HepG2 (cell line): ENCODE data around the gene LEMD3. TPM values are rescaled to one million over a fixed set of nuclear protein-coding genes. Genes with fewer than 3 reads are reported as not detected.

Source experiments
- ADNP ChIP-seq: sonication (generic); formaldehyde crosslinking; IDR thresholded peaks from 2 replicates; pipeline ENCODE4 v1.4.0; 2020; ENCODE audit warnings: missing genetic modification reagents
- BCL3 ChIP-seq: sonication (generic); formaldehyde crosslinking; IDR thresholded peaks from 2 replicates; pipeline ENCODE4 v1.5.1; 2020; ENCODE audit warnings: mild to moderate bottlenecking, missing genetic modification reagents, moderate library complexity
- CHCHD3 ChIP-seq: sonication (generic); formaldehyde crosslinking; IDR thresholded peaks from 2 replicates; pipeline ENCODE4 v1.8.0; 2022; ENCODE audit warnings: mild to moderate bottlenecking, missing genetic modification reagents, moderate library complexity
- EED ChIP-seq: sonication (generic); formaldehyde crosslinking; IDR thresholded peaks from 2 replicates; pipeline ENCODE4 v1.5.0; 2020; ENCODE audit warnings: mild to moderate bottlenecking, missing genetic modification reagents
- ESRRA ChIP-seq: sonication (generic); formaldehyde crosslinking; IDR thresholded peaks from 2 replicates; pipeline ENCODE4 v1.5.1; 2020; ENCODE audit warnings: mild to moderate bottlenecking, low read depth, missing genetic modification reagents
- ETV6 ChIP-seq: sonication (generic); formaldehyde crosslinking; conservative IDR thresholded peaks from 2 replicates; pipeline ENCODE4 v1.4.0; 2020; ENCODE audit warnings: missing genetic modification reagents
- HOXA3 ChIP-seq: sonication (generic); formaldehyde crosslinking; IDR thresholded peaks from 2 replicates; pipeline ENCODE4 v1.5.0; 2020; ENCODE audit warnings: missing genetic modification reagents
- KDM4B ChIP-seq: sonication (generic); formaldehyde crosslinking; IDR thresholded peaks from 2 replicates; pipeline ENCODE4 v1.4.0; 2020; ENCODE audit warnings: missing genetic modification reagents
- KDM5A ChIP-seq: fragments of 200-600 bp; sonication (generic); IDR thresholded peaks from 2 replicates; pipeline ENCODE4 v1.7.0; 2018; ENCODE audit warnings: antibody characterized with exemption, mild to moderate bottlenecking, low read length, borderline replicate concordance
- KLF9 ChIP-seq: IDR thresholded peaks from 2 replicates; pipeline ENCODE4 v1.6.1; 2016; ENCODE audit warnings: low read depth
- MNT ChIP-seq: fragments of 450-650 bp; IDR thresholded peaks from 2 replicates; pipeline ENCODE4 v1.6.1; 2016
- NBN ChIP-seq: fragments of 450-650 bp; conservative IDR thresholded peaks from 2 replicates; pipeline ENCODE4 v1.6.1; 2017
- POGZ ChIP-seq: sonication (generic); formaldehyde crosslinking; IDR thresholded peaks from 2 replicates; pipeline ENCODE4 v1.4.0; 2020; ENCODE audit warnings: mild to moderate bottlenecking, missing genetic modification reagents
- TGIF2 ChIP-seq: IDR thresholded peaks from 2 replicates; pipeline ENCODE4 v1.6.1; 2016; ENCODE audit warnings: control low read depth, missing compliant biosample characterization
- ZBTB10 ChIP-seq: sonication (generic); formaldehyde crosslinking; IDR thresholded peaks from 2 replicates; pipeline ENCODE4 v1.4.0; 2020; ENCODE audit warnings: missing genetic modification reagents, borderline replicate concordance
- ZHX1 ChIP-seq: sonication (generic); formaldehyde crosslinking; IDR thresholded peaks from 2 replicates; pipeline ENCODE4 v1.8.1; 2022; ENCODE audit warnings: low read depth, mild to moderate bottlenecking, missing genetic modification reagents
- ZMAT3 ChIP-seq: sonication (generic); formaldehyde crosslinking; conservative IDR thresholded peaks from 2 replicates; pipeline ENCODE4 v1.7.0; 2021; ENCODE audit warnings: missing genetic modification reagents
- ZMYM2 ChIP-seq: sonication (generic); formaldehyde crosslinking; IDR thresholded peaks from 2 replicates; pipeline ENCODE4 v1.8.0; 2022; ENCODE audit warnings: mild to moderate bottlenecking, missing genetic modification reagents
- ZNF124 ChIP-seq: sonication (generic); formaldehyde crosslinking; IDR thresholded peaks from 2 replicates; pipeline ENCODE4 v1.4.0; 2020; ENCODE audit warnings: missing genetic modification reagents
- ZNF207 ChIP-seq: fragments of 450-650 bp; IDR thresholded peaks from 2 replicates; pipeline ENCODE4 v1.6.1; 2016; ENCODE audit warnings: antibody characterized with exemption, borderline replicate concordance
- polyA plus RNA-seq, 8 experiments: library from polyadenylated mRNA; depleted of rRNA in 3 of 8; stranded (reverse) in 7 of 8; unstranded in 1 of 8; fragments of >200 nt; fragmentation: Illumina TruSeq in 4 of 8; extraction: Trizol in 4 of 8; gene quantifications; 2 replicates each; pipeline versions ENCODE4 v1.2.1 to v1.2.3, GENCODE V29; 2011 to 2016; ENCODE audit warnings: low read depth in 4 of 8, missing spikeins in 1 of 8, mixed read lengths in 1 of 8; ENCODE audit not compliant: insufficient read depth in 1 of 8
- total RNA-seq, 5 experiments: library from RNA; depleted of rRNA; stranded (reverse); fragments of >200 nt; fragmentation: Illumina TruSeq; extraction: Trizol; gene quantifications; 2 replicates each; pipeline ENCODE4 v1.2.3, GENCODE V29; 2016; ENCODE audit warnings: low read depth in 1 of 5

LEMD3 gene
- total and polyA plus RNA-seq, 2 of the 13 experiments (the other 11 are each of a cell fraction or from before 2014, with no cell fraction given): 9.3 to 18.7 TPM

GRCh38 chr12:65169320-65170208 lies at the start of gene LEMD3 (continued):
- TF ChIP-seq ZHX1 (CRISPR knock-in tag) (peak; percentile 92), ZNF207 (no peak), BCL3 (peak; percentile 100), HOXA3 (peak; percentile 98), TGIF2 (CRISPR knock-in tag) (0 out of 2 replicates have a peak, but pooled peaks have one; percentile 50), ZMAT3 (peak; percentile 100), KLF9 (CRISPR knock-in tag) (peak; percentile 92; the same call in 1 of the 2 replicates), POGZ (peak; percentile 92), ETV6 (CRISPR knock-in tag) (peak; percentile 87; the same call in 1 of the 2 replicates), ESRRA (CRISPR knock-in tag) (peak; percentile 93), ZBTB10 (CRISPR knock-in tag) (peak; percentile 96), EED (peak; percentile 100), ZMYM2 (CRISPR knock-in tag) (peak; percentile 95), NBN (no peak), ZNF124 (CRISPR knock-in tag) (peak; percentile 99), KDM5A (peak; percentile 80), ADNP (CRISPR knock-in tag) (no peak), CHCHD3 (CRISPR knock-in tag) (peak; percentile 99), MNT (no peak), KDM4B (CRISPR knock-in tag) (peak; percentile 92)
